ENCODE data around the gene PIK3AP1.
"Not testable (repeated sequence)": the region's sequence is repeated elsewhere in the genome, so short reads cannot be mapped to it uniquely, and the experiment has no call there.

The PIK3AP1 gene

GRCh38 chr10:96724621-96725020, 4.3 kb upstream of the PIK3AP1 start:
- no peak for DNase-seq (ENCODE audit: low read depth)

DNA sequence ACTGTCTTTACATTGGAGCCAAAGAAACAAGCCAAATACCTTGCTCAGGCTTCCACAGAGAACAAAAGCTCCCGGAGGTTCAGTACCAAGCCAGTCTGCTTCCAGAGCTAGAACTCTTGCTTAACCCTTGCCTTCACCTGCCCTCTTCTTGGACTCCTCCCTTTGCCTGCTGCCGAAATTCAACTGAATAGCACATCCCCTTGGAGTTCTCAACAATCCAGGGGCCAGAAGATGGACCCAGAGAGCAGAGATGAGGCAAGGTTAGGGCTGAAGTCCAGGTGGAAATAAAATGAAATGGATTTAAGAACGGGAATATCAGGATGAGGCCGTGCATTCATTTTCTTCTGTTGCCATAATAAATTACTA, 876 bp upstream of the PIK3AP1 start:
- no peak for DNase-seq (ENCODE audit: low read depth)

GRCh38 chr10:96719850-96720421, 378 bp downstream of the PIK3AP1 start:
- DNase-seq (ENCODE audit: low read depth) = no peak

DNA sequence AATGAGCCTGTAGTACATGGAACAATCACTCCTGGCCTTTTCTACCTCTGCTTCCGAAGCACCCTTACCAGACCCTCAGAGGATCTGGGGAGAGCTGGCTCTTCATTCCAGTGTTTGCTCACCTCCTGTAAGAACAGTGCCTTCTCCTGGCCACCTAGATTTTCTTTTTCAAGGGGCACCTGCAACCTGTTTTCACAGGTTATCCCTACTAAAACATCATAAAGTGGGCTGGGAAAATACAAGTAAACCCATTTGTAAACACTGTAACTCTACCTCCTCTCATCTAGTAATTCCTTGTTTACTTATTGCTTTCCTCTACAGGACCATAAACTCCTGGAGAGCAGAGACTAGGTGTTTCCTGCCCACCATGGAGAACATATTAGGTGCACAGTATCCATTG, 1.1 kb downstream of the PIK3AP1 start:
- no peak for DNase-seq (ENCODE audit: low read depth)

GRCh38 chr10:96718304-96718990, 1.9 kb downstream of the PIK3AP1 start:
- DNase-seq (ENCODE audit: low read depth) = no peak

DNA sequence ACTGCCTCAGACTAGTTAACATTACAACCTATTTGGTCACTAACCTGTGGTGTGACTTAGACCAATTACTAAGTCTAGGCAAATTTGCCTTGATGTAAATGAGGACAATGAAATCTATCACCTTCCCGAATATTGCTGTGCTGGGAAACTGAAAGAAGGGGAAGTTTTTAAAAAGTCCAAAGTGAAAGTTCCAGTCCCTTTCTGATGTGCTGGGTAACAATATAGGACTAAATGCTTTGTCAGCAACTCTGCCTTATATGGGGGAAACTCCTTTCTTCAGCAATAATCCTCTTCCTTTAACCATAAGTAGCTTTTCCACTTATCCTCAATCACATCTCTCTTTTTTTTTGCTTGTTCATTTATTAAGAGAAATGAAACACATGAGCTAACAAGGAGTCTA, 3.9 kb downstream of the PIK3AP1 start:
- no peak for DNase-seq (ENCODE audit: low read depth)

GRCh38 chr10:96714746-96715255, 5.5 kb downstream of the PIK3AP1 start:
- no peak for DNase-seq (ENCODE audit: low read depth)

- peak; percentile 37 for DNase-seq (ENCODE audit: low read depth)
Observed at GRCh38 chr10:96714031-96714590, 6.2 kb downstream of the PIK3AP1 start.

GRCh38 chr10:96712662-96713271, 7.5 kb downstream of the PIK3AP1 start:
- no peak for DNase-seq (ENCODE audit: low read depth)

DNA sequence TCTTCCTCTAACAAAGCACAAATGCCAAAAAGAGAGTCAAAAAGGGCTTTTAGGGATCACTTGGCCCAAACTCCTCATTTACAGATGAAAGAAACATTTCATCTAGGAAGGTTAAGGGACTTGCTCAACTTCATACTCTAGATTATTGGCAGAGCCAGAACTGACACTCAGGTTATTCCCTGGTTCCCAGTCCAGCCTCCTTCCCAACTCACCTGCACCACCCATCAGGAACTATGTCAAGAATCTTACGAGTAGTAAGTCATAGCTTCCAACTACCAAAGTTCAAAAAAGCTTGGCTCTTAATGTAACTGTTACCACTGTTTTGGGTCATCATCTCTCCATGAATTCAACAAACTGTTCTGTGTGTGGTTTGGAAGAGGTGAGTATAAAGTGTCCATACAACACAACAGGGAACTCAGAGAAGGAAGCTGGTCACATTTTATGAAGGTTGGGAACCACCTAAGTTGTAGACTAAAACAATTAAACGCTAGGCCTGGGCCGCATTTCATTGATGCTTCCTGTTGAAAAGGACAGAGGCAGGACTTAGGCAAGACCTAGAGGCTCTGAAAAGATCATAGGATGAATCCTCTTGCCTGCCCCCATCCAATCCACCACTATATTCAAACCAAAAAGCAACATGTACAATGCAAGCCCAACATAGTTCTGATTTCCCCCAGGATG, 9.1 kb downstream of the PIK3AP1 start:
- no peak for DNase-seq (ENCODE audit: low read depth)

GRCh38 chr10:96709525-96709924, 10.8 kb downstream of the PIK3AP1 start:
- no peak for DNase-seq (ENCODE audit: low read depth)

DNA sequence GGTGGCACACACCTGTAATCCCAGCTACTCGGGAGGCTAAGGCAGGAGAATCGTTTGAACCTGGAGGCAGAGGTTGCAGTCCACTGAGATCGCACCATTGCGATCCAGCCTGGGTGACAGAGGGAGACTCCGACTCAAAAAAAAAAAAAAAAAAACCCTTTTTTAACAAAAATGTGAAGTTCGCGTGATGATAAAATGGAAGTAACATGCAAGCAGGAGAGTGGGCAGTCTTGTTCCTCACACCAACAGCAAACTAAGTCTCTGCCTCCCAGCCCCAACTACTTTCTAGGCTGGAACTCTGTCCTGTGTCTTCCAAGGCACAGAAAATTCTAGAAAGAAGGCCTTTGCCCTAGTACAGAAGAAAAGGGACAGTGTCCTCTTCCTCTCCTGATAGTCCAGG, 11.3 kb downstream of the PIK3AP1 start:
- no peak for DNase-seq (ENCODE audit: low read depth)

DNA sequence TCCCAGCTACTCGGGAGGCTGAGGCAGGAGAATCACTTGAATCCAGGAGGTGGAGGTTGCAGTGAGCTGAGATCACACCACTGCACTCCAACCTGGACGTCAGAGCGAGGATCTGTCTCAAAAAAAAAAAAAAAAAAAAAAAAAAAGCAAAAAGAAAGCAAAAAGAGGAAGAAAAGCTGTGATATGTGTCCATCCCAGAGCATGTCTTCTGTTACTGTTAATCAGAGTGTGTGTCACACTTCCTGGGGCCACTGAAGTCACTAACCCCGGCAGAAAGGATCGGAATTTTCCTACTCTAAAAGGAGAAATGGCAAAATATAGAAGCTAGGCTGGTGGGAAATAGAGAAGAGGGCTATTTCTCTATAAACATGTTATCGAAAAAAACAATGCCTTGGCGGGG, 11.9 kb downstream of the PIK3AP1 start:
- no peak for DNase-seq (ENCODE audit: low read depth)

DNA sequence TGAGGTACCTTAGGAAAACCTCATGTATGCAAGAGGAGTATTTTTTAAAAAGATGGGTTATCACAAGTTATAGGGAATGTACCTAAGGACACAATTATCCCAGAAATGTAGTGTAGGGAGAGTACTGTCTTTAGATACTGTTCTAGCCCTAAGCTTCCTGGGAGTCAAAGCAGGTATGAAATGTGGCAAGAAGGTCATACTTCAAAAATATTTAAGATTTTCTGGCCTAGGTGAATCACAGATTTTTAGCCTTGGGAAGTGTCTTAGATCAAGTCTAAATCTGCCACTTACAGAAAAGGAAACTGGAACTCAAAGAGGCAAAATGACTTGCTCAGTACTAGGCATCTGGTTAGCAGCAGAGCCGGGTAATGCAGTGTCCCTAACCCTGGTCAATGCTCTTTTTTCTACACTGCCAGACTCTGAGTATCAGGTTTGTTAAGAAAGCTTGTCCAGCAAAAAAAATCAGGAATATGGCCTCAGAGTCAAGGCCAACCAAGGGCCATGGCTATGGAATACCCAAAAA, 13.9 kb downstream of the PIK3AP1 start:
- no peak for DNase-seq (ENCODE audit: low read depth)

DNA sequence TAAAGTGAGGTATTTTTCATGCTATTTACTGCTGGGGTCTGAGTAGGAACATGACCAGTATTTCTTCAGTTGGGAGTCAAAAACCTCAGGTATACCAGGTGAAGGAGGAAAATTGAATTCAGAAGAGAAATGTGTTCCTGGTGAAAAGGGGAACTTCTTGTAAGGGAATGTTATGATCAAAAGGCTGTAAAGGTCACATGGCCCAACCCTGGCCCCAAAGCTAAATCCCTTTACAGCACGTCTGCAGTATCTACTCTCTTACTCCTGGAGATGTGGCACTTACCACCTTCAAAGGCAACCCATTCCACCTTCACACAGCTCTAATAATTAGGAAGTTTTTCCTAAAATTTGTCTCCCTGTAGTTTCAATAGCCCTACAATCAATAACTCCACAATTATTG, 15.2 kb downstream of the PIK3AP1 start:
- DNase-seq (ENCODE audit: low read depth) = no peak

GRCh38 chr10:96704563-96704962, 15.8 kb downstream of the PIK3AP1 start:
- DNase-seq (ENCODE audit: low read depth) = no peak

- no peak for DNase-seq (ENCODE audit: low read depth)
Observed at GRCh38 chr10:96703358-96703757, 17.0 kb downstream of the PIK3AP1 start.

DNA sequence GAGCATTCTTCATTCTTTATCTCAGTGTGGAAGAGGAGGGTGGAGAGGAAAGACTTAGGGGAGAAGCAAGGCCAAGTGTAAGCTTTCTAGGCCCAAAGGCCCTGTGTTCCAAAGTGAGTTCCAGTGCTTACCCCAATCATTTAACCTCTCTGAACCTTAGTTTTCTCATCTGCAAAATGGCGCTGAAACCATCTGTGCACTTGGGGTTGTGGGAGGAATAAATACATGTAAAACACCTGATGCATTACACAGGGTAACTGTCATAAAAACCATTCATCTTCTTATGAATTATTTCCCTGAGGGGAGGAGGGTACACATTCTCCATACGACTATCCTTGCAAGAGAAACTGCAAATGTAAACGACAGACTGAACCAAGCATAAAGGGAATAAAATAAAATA, 19.0 kb downstream of the PIK3AP1 start:
- DNase-seq (ENCODE audit: low read depth) = no peak

DNA sequence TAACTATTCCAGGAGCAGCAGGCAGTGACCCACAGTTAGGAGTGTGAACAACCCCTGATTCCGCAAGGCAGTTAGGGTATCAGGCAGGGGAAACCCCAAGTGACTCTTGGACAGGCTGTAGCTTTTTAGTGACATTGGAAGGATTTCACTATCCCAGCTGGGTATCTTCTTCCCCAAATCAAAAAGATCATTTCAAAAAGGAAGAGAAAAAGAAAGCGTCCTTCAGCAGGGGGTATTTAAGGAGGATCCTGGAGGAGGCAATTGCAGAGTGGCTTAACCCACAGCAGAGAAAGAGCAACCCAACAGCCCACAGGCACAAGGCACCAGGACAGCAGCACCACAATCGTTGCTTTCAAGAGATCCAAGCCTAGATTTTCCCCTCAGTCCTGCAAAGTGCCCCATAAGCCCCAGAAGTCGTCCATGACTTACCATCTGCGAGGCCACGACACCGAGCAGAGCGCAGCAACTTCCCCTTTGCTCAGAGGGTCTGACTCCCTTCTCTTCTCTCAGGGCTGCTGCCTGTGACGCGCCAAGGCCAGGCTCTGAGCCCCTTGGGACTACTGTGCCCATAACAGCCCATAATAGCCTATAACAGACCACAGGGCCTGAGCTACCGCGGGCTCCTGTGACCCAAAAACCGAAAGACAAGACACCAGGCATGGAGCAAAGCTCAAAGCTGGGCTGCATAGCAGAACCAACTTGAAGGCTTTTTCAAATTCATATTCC, 19.8 kb downstream of the PIK3AP1 start:
- DNase-seq (ENCODE audit: low read depth) = no peak

DNA sequence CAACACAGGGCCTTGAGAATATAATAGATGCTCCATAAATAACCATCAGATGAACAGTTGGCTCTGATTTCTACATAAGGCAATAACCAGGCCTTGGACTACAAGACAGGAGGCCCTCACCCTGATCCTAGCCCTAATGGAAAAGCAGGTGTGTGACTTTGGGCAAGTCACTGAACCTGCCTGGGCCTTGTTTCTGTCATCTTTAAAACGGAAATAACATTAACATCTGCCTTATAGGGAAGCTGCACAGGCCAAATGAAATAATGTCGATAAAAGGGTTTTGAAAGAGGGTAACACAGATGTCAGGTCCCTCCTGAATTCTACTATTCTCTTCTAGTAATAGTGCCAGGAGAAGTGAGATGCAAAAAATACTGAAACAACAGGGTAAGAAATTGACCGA, 20.7 kb downstream of the PIK3AP1 start:
- DNase-seq (ENCODE audit: low read depth) = no peak

GRCh38 chr10:96698305-96698704, 22.0 kb downstream of the PIK3AP1 start:
- not testable (repeated sequence) for DNase-seq (ENCODE audit: low read depth)

GRCh38 chr10:96697438-96697837, 22.9 kb downstream of the PIK3AP1 start:
- no peak for DNase-seq (ENCODE audit: low read depth)

Data from amniotic epithelial cell (primary cell).